ENCODE measurements around the gene TTC17.

The TTC17 gene

GRCh38 chr11:43537833-43538615 is 179.3 kb downstream of the TTC17 start:
- TF ChIP-seq CTCF (conservative IDR thresholded peaks at IDR 0.05; ENCODE audit: low read length), result no peak
- no peak for DNase-seq (ENCODE audit: low read depth)
- H3K4me3 ChIP-seq (ENCODE audit: low read length), result no peak overlapping the region

- no peak for TF ChIP-seq CTCF (conservative IDR thresholded peaks at IDR 0.05; ENCODE audit: low read length)
- DNase-seq (ENCODE audit: low read depth), result peak; percentile 11
- no peak overlapping the region for H3K4me3 ChIP-seq (ENCODE audit: low read length)
These were observed 183.3 kb downstream of the TTC17 start for GRCh38 chr11:43541993-43542392.

GRCh38 chr11:43542750-43543712 is 184.3 kb downstream of the TTC17 start:
- no peak overlapping the region for H3K4me3 ChIP-seq (ENCODE audit: low read length)
- TF ChIP-seq CTCF (conservative IDR thresholded peaks at IDR 0.05; ENCODE audit: low read length), result no peak
- peak; percentile 34 for DNase-seq (ENCODE audit: low read depth)

Data from AG10803 (cell line).